Gastroesophageal sphincter (tissue), 4 donors: ENCODE data around the gene NKD1. TPM values are rescaled to one million over a fixed set of nuclear protein-coding genes. Genes with fewer than 3 reads are reported as not detected.

ENCODE experiments used
- ATAC-seq: fragments of 150-250 bp; one replicate; pipeline ENCODE4 v1.9.1; 2016; ENCODE audit warnings: mild to moderate bottlenecking, moderate library complexity
- H3K27ac ChIP-seq, 4 donors: fragments of 200-600 bp; sonication (generic) in 3 of 4; 1 replicate in 3 of 4; 2 replicates in 1 of 4; pipeline ENCODE4 v1.5.1; 2016 to 2019
- H3K27me3 ChIP-seq: fragments of 200-600 bp; sonication (generic); one replicate; pipeline ENCODE4 v1.5.1; 2019
- H3K36me3 ChIP-seq, 2 donors: fragments of 200-600 bp; sonication (generic); one replicate each; pipeline ENCODE4 v1.5.1; 2019; ENCODE audit warnings: control low read depth in 1 of 2
- H3K4me1 ChIP-seq, 3 donors: fragments of 200-600 bp; sonication (generic); 1 replicate in 2 of 3; 2 replicates in 1 of 3; pipeline ENCODE4 v1.5.1; 2016 to 2019; ENCODE audit warnings: control low read depth in 2 of 3
- H3K4me3 ChIP-seq, 2 donors: fragments of 200-600 bp; sonication (generic); one replicate each; pipeline ENCODE4 v1.5.1; 2019; ENCODE audit warnings: mild to moderate bottlenecking in 1 of 2, moderate library complexity in 1 of 2
- H3K9me3 ChIP-seq, 3 donors: fragments of 200-600 bp; sonication (generic); one replicate each; pipeline ENCODE4 v1.5.1; 2017 to 2019; ENCODE audit warnings: control low read depth in 2 of 3
- CTCF ChIP-seq, 4 experiments: fragments of 200-600 bp in 2 of 4; fragments of 450-650 bp in 2 of 4; sonication (generic) in 1 of 4; IDR thresholded peaks; one replicate each; pipeline ENCODE4 v1.5.1; 2017 to 2019; ENCODE audit warnings: antibody characterized with exemption in 4 of 4, mild to moderate bottlenecking in 2 of 4, moderate library complexity in 2 of 4
- EP300 ChIP-seq: sonication (generic); formaldehyde crosslinking; IDR thresholded peaks from one replicate; pipeline ENCODE4 v1.6.1; 2017; ENCODE audit warnings: antibody characterized with exemption, mild to moderate bottlenecking
- POLR2A ChIP-seq, 2 donors: fragments of 450-650 bp; IDR thresholded peaks; one replicate each; pipeline ENCODE4 v1.6.1; 2017; ENCODE audit warnings: antibody characterized with exemption in 2 of 2, mild to moderate bottlenecking in 2 of 2, moderate library complexity in 1 of 2
- POLR2AphosphoS5 ChIP-seq: sonication (generic); formaldehyde crosslinking; IDR thresholded peaks from one replicate; pipeline ENCODE4 v1.6.1; 2017; ENCODE audit warnings: antibody characterized with exemption
- WGBS, 2 donors: methylation state at CpG; one replicate each; pipeline ENCODE4 v1.1.5; 2018; ENCODE audit warnings: low coverage in 1 of 2; 5-methylcytosine and 5-hydroxymethylcytosine counted together
- total RNA-seq, 4 donors: library from RNA; depleted of rRNA; stranded (reverse); fragments of >200 nt; gene quantifications; one replicate each; pipeline ENCODE4 v1.1.0, GENCODE V29; 2016

The NKD1 gene
- total RNA-seq, 4 donors from 2014 or later, result 27.7 to 69.2 (median 48.7) TPM

- Histone ChIP-seq H3K4me1 (peaks cover 11 to 100% (median 54%) of the 10 kb centered on the region in 3 donors), H3K27me3 (no peaks in the 10 kb centered on the region), H3K27ac (peak overlapping the region; percentile 81 to 96 (median 90)), H3K9me3 (no peaks in the 10 kb centered on the region), H3K4me3 (no peak overlapping the region), H3K36me3 (no peaks in the 10 kb centered on the region)
- TF ChIP-seq POLR2AphosphoS5 (peak; percentile 47), EP300 (no peak), POLR2A (IDR thresholded peaks at IDR 0.05) (no peak), CTCF (IDR thresholded peaks at IDR 0.05) (no peak)
- 0 to 20% methylated on average over 1 to 4 of the region's 18 CpGs for WGBS, 2 donors
- peak; percentile 91 for ATAC-seq
Measured at GRCh38 chr16:50603206-50604064, 55.2 kb downstream of the NKD1 start.

GRCh38 chr16:50604065-50604418 lies 55.8 kb downstream of the NKD1 start:
- Histone ChIP-seq H3K27ac (peak overlapping the region; percentile 81 to 96 (median 90)), H3K4me1 (peaks cover 11 to 100% (median 48%) of the 10 kb centered on the region in 3 donors), H3K27me3 (no peaks in the 10 kb centered on the region), H3K4me3 (no peak overlapping the region), H3K9me3 (no peaks in the 10 kb centered on the region), H3K36me3 (no peaks in the 10 kb centered on the region)
- ATAC-seq, result no peak
- WGBS, 2 donors, result 30% methylated on average over 2 of the region's 2 CpGs; no CpG with 5 or more reads in 1 of the 2 donors
- TF ChIP-seq EP300 (no peak), CTCF (IDR thresholded peaks at IDR 0.05) (no peak), POLR2A (IDR thresholded peaks at IDR 0.05) (no peak), POLR2AphosphoS5 (no peak)

GRCh38 chr16:50604610-50605009 lies 56.4 kb downstream of the NKD1 start:
- no CpG with 5 or more reads among the region's 4 CpGs for WGBS, 2 donors
- peak overlapping the region; percentile 81 to 96 (median 90) for H3K27ac ChIP-seq

GRCh38 chr16:50605733-50606430 lies 57.7 kb downstream of the NKD1 start:
- no peak for ATAC-seq
- no peak overlapping the region for H3K4me3 ChIP-seq
- 44 to 89% methylated on average over 9 to 12 of the region's 19 CpGs for WGBS, 2 donors
- TF ChIP-seq CTCF (IDR thresholded peaks at IDR 0.05) (no peak), POLR2A (IDR thresholded peaks at IDR 0.05) (no peak), POLR2AphosphoS5 (no peak), EP300 (no peak)
- no peaks in the 10 kb centered on the region for H3K27me3 ChIP-seq
- H3K4me1 ChIP-seq, result peaks cover 11 to 100% (median 42%) of the 10 kb centered on the region in 3 donors
- peak overlapping the region in 3 of 4 donors; percentile 89 to 96 (median 91) for H3K27ac ChIP-seq
- no peaks in the 10 kb centered on the region for H3K9me3 ChIP-seq
- no peaks in the 10 kb centered on the region for H3K36me3 ChIP-seq

More at GRCh38 chr16:50604610-50605009, 56.4 kb downstream of the NKD1 start:
- Histone ChIP-seq H3K27me3 (no peaks in the 10 kb centered on the region), H3K36me3 (no peaks in the 10 kb centered on the region), H3K4me1 (peaks cover 11 to 100% (median 45%) of the 10 kb centered on the region in 3 donors), H3K4me3 (no peak overlapping the region), H3K9me3 (no peaks in the 10 kb centered on the region)
- TF ChIP-seq CTCF (IDR thresholded peaks at IDR 0.05) (no peak), EP300 (no peak), POLR2AphosphoS5 (no peak), POLR2A (IDR thresholded peaks at IDR 0.05) (no peak)
- no peak for ATAC-seq
